ENCODE data around the gene NFIA. TPM values are rescaled to one million over a fixed set of nuclear protein-coding genes. Genes with fewer than 3 reads are reported as not detected.
A peak's percentile ranks its signal among the peaks of the same experiment; 100 is the strongest.

NFIA gene
- total and polyA plus RNA-seq, 9 of the 15 experiments (the other 6 are each of a cell fraction or from before 2014, with no cell fraction given): 5.3 to 24.9 (median 9.8) TPM

DNA sequence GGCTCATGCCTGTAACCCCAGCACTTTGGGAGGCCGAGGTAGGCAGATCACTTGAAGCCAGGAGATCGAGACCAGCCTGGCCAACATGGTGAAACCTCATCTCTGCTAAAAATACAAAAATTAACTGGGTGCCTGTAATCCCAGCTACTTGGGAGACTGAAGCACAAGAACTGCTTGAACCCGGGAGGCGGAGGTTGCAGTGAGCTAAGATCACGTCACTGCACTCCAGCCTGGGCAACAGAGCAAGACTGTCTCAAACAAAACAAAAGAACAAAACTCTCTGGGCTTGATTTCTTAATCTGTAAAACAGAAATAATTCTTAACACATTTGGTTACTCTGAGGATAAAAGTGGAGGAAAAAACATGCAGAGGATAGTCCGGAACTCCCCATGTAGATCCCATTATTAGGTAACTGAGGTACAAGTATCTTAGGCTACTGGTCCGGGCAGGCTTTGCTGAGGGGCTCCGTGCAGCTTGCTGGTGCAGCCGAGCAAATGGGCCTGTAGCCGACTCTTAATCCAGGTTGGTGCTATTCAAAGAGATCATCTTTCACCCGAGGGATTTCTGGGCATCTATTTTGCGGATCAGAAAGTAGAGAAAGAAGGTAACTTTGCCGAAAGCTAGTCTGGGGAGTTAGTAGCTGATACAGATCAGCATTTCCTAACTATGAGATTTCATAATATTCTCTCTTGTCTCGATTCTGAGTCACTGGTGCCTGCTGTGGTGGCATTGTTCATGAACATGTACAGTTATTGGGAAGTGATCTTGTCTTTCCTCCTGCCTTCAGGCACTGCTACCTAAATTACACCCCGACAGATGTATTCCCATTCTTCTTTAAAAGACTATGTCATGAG is 56.8 kb downstream of the NFIA start (continued):
- TF ChIP-seq, protein P1, sequence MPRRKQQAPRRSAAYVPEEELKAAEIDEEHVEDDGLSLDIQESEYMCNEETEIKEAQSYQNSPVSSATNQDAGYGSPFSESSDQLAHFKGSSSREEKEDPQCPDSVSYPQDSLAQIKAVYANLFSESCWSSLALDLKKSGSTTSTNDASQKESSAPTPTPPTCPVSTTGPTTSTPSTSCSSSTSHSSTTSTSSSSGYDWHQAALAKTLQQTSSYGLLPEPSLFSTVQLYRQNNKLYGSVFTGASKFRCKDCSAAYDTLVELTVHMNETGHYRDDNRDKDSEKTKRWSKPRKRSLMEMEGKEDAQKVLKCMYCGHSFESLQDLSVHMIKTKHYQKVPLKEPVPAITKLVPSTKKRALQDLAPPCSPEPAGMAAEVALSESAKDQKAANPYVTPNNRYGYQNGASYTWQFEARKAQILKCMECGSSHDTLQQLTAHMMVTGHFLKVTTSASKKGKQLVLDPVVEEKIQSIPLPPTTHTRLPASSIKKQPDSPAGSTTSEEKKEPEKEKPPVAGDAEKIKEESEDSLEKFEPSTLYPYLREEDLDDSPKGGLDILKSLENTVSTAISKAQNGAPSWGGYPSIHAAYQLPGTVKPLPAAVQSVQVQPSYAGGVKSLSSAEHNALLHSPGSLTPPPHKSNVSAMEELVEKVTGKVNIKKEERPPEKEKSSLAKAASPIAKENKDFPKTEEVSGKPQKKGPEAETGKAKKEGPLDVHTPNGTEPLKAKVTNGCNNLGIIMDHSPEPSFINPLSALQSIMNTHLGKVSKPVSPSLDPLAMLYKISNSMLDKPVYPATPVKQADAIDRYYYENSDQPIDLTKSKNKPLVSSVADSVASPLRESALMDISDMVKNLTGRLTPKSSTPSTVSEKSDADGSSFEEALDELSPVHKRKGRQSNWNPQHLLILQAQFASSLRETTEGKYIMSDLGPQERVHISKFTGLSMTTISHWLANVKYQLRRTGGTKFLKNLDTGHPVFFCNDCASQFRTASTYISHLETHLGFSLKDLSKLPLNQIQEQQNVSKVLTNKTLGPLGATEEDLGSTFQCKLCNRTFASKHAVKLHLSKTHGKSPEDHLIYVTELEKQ (CRISPR knock-in tag; IDR thresholded peaks at IDR 0.05): no peak
- TF ChIP-seq JUN (IDR thresholded peaks at IDR 0.05; ENCODE audit: borderline replicate concordance, low read depth, low read length) (peak; percentile 70), JUN (CRISPR knock-in tag; IDR thresholded peaks at IDR 0.05; ENCODE audit: borderline replicate concordance) (no peak), NFE2 (IDR thresholded peaks at IDR 0.05; ENCODE audit: low read depth) (peak; percentile 45; the same call in 1 of the 2 replicates), CHCHD3 (CRISPR knock-in tag; IDR thresholded peaks at IDR 0.05) (no peak), RBM14 (IDR thresholded peaks at IDR 0.05; ENCODE audit: borderline replicate concordance, insufficient read depth, low read depth, low read length) (no peak), NFXL1 (CRISPR knock-in tag; IDR thresholded peaks at IDR 0.05) (no peak), ARID1B (IDR thresholded peaks at IDR 0.05) (no peak; the same call in 1 of the 2 replicates), ZNF77 (CRISPR knock-in tag; IDR thresholded peaks at IDR 0.05) (no peak)
- TF ChIP-seq, protein P2, sequence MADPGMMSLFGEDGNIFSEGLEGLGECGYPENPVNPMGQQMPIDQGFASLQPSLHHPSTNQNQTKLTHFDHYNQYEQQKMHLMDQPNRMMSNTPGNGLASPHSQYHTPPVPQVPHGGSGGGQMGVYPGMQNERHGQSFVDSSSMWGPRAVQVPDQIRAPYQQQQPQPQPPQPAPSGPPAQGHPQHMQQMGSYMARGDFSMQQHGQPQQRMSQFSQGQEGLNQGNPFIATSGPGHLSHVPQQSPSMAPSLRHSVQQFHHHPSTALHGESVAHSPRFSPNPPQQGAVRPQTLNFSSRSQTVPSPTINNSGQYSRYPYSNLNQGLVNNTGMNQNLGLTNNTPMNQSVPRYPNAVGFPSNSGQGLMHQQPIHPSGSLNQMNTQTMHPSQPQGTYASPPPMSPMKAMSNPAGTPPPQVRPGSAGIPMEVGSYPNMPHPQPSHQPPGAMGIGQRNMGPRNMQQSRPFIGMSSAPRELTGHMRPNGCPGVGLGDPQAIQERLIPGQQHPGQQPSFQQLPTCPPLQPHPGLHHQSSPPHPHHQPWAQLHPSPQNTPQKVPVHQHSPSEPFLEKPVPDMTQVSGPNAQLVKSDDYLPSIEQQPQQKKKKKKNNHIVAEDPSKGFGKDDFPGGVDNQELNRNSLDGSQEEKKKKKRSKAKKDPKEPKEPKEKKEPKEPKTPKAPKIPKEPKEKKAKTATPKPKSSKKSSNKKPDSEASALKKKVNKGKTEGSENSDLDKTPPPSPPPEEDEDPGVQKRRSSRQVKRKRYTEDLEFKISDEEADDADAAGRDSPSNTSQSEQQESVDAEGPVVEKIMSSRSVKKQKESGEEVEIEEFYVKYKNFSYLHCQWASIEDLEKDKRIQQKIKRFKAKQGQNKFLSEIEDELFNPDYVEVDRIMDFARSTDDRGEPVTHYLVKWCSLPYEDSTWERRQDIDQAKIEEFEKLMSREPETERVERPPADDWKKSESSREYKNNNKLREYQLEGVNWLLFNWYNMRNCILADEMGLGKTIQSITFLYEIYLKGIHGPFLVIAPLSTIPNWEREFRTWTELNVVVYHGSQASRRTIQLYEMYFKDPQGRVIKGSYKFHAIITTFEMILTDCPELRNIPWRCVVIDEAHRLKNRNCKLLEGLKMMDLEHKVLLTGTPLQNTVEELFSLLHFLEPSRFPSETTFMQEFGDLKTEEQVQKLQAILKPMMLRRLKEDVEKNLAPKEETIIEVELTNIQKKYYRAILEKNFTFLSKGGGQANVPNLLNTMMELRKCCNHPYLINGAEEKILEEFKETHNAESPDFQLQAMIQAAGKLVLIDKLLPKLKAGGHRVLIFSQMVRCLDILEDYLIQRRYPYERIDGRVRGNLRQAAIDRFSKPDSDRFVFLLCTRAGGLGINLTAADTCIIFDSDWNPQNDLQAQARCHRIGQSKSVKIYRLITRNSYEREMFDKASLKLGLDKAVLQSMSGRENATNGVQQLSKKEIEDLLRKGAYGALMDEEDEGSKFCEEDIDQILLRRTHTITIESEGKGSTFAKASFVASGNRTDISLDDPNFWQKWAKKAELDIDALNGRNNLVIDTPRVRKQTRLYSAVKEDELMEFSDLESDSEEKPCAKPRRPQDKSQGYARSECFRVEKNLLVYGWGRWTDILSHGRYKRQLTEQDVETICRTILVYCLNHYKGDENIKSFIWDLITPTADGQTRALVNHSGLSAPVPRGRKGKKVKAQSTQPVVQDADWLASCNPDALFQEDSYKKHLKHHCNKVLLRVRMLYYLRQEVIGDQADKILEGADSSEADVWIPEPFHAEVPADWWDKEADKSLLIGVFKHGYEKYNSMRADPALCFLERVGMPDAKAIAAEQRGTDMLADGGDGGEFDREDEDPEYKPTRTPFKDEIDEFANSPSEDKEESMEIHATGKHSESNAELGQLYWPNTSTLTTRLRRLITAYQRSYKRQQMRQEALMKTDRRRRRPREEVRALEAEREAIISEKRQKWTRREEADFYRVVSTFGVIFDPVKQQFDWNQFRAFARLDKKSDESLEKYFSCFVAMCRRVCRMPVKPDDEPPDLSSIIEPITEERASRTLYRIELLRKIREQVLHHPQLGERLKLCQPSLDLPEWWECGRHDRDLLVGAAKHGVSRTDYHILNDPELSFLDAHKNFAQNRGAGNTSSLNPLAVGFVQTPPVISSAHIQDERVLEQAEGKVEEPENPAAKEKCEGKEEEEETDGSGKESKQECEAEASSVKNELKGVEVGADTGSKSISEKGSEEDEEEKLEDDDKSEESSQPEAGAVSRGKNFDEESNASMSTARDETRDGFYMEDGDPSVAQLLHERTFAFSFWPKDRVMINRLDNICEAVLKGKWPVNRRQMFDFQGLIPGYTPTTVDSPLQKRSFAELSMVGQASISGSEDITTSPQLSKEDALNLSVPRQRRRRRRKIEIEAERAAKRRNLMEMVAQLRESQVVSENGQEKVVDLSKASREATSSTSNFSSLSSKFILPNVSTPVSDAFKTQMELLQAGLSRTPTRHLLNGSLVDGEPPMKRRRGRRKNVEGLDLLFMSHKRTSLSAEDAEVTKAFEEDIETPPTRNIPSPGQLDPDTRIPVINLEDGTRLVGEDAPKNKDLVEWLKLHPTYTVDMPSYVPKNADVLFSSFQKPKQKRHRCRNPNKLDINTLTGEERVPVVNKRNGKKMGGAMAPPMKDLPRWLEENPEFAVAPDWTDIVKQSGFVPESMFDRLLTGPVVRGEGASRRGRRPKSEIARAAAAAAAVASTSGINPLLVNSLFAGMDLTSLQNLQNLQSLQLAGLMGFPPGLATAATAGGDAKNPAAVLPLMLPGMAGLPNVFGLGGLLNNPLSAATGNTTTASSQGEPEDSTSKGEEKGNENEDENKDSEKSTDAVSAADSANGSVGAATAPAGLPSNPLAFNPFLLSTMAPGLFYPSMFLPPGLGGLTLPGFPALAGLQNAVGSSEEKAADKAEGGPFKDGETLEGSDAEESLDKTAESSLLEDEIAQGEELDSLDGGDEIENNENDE (IDR thresholded peaks at IDR 0.05; ENCODE audit: low read depth, low read length): no peak
- TF ChIP-seq, protein P3, sequence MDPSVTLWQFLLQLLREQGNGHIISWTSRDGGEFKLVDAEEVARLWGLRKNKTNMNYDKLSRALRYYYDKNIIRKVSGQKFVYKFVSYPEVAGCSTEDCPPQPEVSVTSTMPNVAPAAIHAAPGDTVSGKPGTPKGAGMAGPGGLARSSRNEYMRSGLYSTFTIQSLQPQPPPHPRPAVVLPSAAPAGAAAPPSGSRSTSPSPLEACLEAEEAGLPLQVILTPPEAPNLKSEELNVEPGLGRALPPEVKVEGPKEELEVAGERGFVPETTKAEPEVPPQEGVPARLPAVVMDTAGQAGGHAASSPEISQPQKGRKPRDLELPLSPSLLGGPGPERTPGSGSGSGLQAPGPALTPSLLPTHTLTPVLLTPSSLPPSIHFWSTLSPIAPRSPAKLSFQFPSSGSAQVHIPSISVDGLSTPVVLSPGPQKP (CRISPR knock-in tag; IDR thresholded peaks at IDR 0.05): no peak
